Upper lobe of left lung (tissue), 6 donors: Measurements from ENCODE around the gene PARP9. TPM values are rescaled to one million over a fixed set of nuclear protein-coding genes. Genes with fewer than 3 reads are reported as not detected.
"Not testable (repeated sequence)": the region's sequence is repeated elsewhere in the genome, so short reads cannot be mapped to it uniquely, and the experiment has no call there.

Experiments
- ATAC-seq, 2 donors: fragments of 200-7000 bp; cut with Tn5 transposase; one replicate each; pipeline ENCODE4 v1.9.1; 2022; ENCODE audit warnings: mild to moderate bottlenecking in 2 of 2, moderate library complexity in 2 of 2; ENCODE audit not compliant: low FRiP score in 2 of 2
- DNase-seq, 2 donors: peaks; one replicate each; pipeline ENCODE4 v3.0.0-alpha.2; 2019 to 2020
- H3K27ac ChIP-seq, 4 donors: fragments of 200-600 bp; sonication (generic); one replicate each; pipeline ENCODE4 v1.5.1; 2016 to 2019
- H3K27me3 ChIP-seq, 4 donors: fragments of 200-600 bp; sonication (generic); one replicate each; pipeline ENCODE4 v1.5.1; 2017 to 2019
- H3K36me3 ChIP-seq, 4 donors: fragments of 200-600 bp; sonication (generic); one replicate each; pipeline ENCODE4 v1.5.1; 2016 to 2019
- H3K4me1 ChIP-seq, 4 donors: fragments of 200-600 bp; sonication (generic); one replicate each; pipeline ENCODE4 v1.5.1; 2018 to 2019
- H3K4me3 ChIP-seq, 4 donors: fragments of 200-600 bp; sonication (generic); one replicate each; pipeline ENCODE4 v1.5.1; 2017 to 2019; ENCODE audit warnings: mild to moderate bottlenecking in 2 of 4, moderate library complexity in 1 of 4
- H3K9me3 ChIP-seq, 4 donors: fragments of 200-600 bp; sonication (generic); one replicate each; pipeline ENCODE4 v1.5.1; 2018 to 2019
- EP300 ChIP-seq, 4 donors: sonication (generic); formaldehyde crosslinking; IDR thresholded peaks; one replicate each; pipeline ENCODE4 v1.5.1; 2017; ENCODE audit warnings: antibody characterized with exemption in 4 of 4, control low read depth in 2 of 4
- POLR2A ChIP-seq, 4 donors: fragments of 450-650 bp; IDR thresholded peaks; one replicate each; pipeline ENCODE4 v1.5.1; 2016 to 2017; ENCODE audit warnings: antibody characterized with exemption in 4 of 4, mild to moderate bottlenecking in 2 of 4
- POLR2AphosphoS5 ChIP-seq, 2 donors: sonication (generic); formaldehyde crosslinking; IDR thresholded peaks; one replicate each; pipeline ENCODE4 v1.5.1; 2017; ENCODE audit warnings: antibody characterized with exemption in 2 of 2
- WGBS, 2 donors: methylation state at CpG; one replicate each; pipeline ENCODE4 v1.1.5; 2017 to 2018; 5-methylcytosine and 5-hydroxymethylcytosine counted together
- total RNA-seq, 6 donors: library from RNA; depleted of rRNA in 4 of 6; stranded (reverse); fragments of >200 nt in 4 of 6; gene quantifications; one replicate each; pipeline versions ENCODE4 v1.1.0 to v1.2.1, GENCODE V29; 2016 to 2021
- TF ChIP-seq, protein P1 (sequence below), 6 experiments: fragments of 450-650 bp in 4 of 6; fragments of 200-600 bp in 2 of 6; sonication (generic) in 2 of 6; IDR thresholded peaks; one replicate each; pipeline ENCODE4 v1.5.1; 2016 to 2019; ENCODE audit warnings: antibody characterized with exemption in 6 of 6
- donor health status: DM: no; HTN: no; CAD: no; lungs with moderate emphysema.
- donor health status: DM: no; HTN: yes; CAD: no; lungs with severe emphysema.

Gene PARP9
- total RNA-seq, 6 donors from 2014 or later = 49.2 to 70.8 (median 58.0) TPM

DNA sequence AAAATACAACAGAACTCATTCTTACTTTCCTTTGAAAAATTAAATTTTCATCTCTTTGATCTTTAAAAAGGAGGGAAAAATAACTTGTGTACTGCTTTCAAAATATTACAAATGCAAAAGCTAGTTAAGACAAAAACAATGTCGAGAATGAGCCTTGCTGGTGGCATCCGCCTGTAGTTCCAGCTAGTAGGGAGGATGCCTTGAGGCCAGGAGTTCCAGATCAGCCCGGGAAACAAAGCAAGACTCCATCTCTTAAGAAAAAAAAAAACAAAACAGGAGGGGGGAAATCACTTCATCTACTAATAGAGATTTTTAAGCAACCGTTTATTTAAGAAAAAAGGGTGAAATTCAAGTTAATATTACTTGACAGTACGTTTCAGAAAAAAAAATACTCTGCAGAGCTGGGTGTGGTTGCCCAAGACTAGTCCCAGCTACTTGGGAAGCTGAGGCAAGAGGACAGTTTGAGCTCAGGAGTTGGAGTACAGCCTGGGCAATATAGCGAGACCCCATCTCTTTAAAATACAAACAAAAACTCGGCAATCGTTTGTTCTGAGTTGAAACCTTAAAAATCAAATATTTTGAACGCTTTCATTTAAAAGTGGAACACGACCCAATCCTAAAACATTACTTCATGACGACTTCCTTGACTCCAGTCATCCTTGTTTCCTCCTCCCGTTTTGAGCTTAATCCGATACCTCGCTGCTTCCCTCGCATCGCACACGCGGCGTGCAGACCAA, 50.5 kb downstream of the PARP9 start:
- H3K27me3 ChIP-seq = no peaks in the 10 kb centered on the region
- 10 to 13% methylated on average over 19 of the region's 19 CpGs for WGBS, 2 donors
- H3K27ac ChIP-seq = peak overlapping the region; percentile 88 to 100 (median 98)

DNA sequence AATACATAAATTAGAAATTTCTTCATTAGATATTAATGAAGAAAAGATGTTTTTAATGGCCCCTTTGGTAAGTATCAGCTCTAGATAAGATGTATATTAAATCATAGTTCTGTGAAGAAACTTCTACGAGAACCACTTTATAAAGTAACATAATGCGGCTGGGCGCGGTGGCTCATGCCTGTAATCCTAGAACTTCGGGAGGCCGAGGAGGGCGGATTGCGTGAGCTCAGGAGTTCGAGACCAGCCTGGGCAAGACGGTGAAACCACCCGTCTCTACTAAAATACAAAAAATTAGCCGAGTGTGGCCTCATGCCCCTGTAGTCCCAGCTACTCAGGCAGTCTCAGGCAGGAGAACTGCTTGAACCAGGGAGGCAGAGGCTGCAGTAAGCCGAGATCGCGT, 51.8 kb downstream of the PARP9 start:
- H3K4me1 ChIP-seq = peaks cover 22 to 41% (median 29%) of the 10 kb centered on the region in 4 donors
- TF ChIP-seq POLR2A (IDR thresholded peaks at IDR 0.05) = no peak
- TF ChIP-seq, protein P1, sequence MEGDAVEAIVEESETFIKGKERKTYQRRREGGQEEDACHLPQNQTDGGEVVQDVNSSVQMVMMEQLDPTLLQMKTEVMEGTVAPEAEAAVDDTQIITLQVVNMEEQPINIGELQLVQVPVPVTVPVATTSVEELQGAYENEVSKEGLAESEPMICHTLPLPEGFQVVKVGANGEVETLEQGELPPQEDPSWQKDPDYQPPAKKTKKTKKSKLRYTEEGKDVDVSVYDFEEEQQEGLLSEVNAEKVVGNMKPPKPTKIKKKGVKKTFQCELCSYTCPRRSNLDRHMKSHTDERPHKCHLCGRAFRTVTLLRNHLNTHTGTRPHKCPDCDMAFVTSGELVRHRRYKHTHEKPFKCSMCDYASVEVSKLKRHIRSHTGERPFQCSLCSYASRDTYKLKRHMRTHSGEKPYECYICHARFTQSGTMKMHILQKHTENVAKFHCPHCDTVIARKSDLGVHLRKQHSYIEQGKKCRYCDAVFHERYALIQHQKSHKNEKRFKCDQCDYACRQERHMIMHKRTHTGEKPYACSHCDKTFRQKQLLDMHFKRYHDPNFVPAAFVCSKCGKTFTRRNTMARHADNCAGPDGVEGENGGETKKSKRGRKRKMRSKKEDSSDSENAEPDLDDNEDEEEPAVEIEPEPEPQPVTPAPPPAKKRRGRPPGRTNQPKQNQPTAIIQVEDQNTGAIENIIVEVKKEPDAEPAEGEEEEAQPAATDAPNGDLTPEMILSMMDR (IDR thresholded peaks at IDR 0.05) = no peak
- TF ChIP-seq POLR2AphosphoS5 (IDR thresholded peaks at IDR 0.05) = no peak
- TF ChIP-seq EP300 (IDR thresholded peaks at IDR 0.05) = no peak
- ATAC-seq = no peak
- WGBS, 2 donors = 93 to 94% methylated on average over 15 of the region's 15 CpGs
- H3K36me3 ChIP-seq = no peaks in the 10 kb centered on the region
- no peak overlapping the region for H3K4me3 ChIP-seq
- H3K9me3 ChIP-seq = no peaks in the 10 kb centered on the region
- H3K27me3 ChIP-seq = no peaks in the 10 kb centered on the region
- H3K27ac ChIP-seq = no peak overlapping the region
- DNase-seq = no peak

More for the DNA sequence above, 50.5 kb downstream of the PARP9 start:
- DNase-seq (no peak), ATAC-seq (no peak)
- H3K4me3 ChIP-seq = peak overlapping the region; percentile 69 to 95 (median 85)
- peaks cover 22 to 41% (median 27%) of the 10 kb centered on the region in 4 donors for H3K4me1 ChIP-seq
- H3K9me3 ChIP-seq = no peaks in the 10 kb centered on the region
- TF ChIP-seq EP300 (IDR thresholded peaks at IDR 0.05) (no peak), POLR2AphosphoS5 (IDR thresholded peaks at IDR 0.05) (no peak), POLR2A (IDR thresholded peaks at IDR 0.05) (no peak)
- TF ChIP-seq, protein P1 (IDR thresholded peaks at IDR 0.05) = no peak
- H3K36me3 ChIP-seq = no peaks in the 10 kb centered on the region

DNA sequence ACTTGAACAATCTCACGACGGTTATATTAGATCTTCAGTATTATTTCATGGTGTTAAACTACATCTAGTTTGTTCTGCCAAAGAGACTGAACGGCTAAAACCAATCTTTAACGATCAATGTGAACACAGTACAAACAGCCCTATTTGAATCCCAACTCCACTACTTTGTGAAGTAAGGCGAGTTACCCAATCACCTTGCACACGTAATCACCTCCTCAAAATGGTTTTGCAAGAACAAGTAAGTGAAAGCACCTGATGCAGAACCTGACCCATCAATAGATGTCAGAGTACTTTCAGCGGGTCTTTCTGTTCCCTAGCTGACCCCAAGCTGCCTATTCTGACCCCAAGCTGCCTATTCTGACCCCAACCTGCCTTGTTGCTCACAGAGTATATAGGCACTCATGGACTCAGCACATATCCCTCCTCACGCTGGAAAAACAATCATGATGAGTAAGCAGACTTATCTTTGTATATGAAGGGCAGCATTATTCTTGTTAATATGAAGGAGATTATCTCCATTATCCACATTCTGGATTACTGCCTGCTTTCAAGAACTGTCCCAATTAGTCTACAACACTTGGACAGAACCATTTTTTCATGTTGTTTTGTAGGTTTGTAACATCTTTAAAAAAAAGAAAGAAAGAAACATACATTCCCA, 53.1 kb downstream of the PARP9 start:
- no peak overlapping the region for H3K4me3 ChIP-seq
- H3K27me3 ChIP-seq = no peaks in the 10 kb centered on the region
- no peak for ATAC-seq
- peak in 1 of 4 donors; percentile 39 for TF ChIP-seq EP300 (IDR thresholded peaks at IDR 0.05)
- no peak for TF ChIP-seq POLR2A (IDR thresholded peaks at IDR 0.05)
- TF ChIP-seq, protein P1 (IDR thresholded peaks at IDR 0.05) = no peak
- no peak for TF ChIP-seq POLR2AphosphoS5 (IDR thresholded peaks at IDR 0.05)
- no peaks in the 10 kb centered on the region for H3K36me3 ChIP-seq
- peak overlapping the region in 1 of 4 donors; percentile 53 for H3K27ac ChIP-seq
- H3K9me3 ChIP-seq = no peaks in the 10 kb centered on the region
- WGBS, 2 donors = 76 to 81% methylated on average over 8 of the region's 8 CpGs
- peaks cover 22 to 41% (median 29%) of the 10 kb centered on the region in 4 donors for H3K4me1 ChIP-seq
- peak in 1 of 2 donors; percentile 74 for DNase-seq

DNA sequence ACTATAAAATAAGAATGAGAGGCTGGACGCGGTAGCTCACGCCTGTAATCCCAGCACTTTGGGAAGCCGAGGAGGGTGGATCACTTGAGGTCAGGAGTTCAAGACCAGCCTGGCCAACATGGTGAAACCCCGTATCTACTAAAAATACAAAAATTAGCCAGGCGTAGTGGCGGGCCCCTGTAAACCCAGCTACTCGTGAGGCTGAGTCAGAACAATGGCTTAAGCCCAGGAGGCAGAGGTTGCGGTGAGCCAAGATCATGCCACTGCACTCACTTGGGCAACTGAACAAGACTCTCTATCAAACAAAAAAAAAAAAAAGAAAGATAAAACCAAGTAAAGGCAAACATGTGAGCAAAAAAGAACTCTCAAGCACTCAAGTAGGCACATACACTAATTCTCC, 55.2 kb downstream of the PARP9 start:
- ATAC-seq, DNase-seq: not testable (repeated sequence)

DNA sequence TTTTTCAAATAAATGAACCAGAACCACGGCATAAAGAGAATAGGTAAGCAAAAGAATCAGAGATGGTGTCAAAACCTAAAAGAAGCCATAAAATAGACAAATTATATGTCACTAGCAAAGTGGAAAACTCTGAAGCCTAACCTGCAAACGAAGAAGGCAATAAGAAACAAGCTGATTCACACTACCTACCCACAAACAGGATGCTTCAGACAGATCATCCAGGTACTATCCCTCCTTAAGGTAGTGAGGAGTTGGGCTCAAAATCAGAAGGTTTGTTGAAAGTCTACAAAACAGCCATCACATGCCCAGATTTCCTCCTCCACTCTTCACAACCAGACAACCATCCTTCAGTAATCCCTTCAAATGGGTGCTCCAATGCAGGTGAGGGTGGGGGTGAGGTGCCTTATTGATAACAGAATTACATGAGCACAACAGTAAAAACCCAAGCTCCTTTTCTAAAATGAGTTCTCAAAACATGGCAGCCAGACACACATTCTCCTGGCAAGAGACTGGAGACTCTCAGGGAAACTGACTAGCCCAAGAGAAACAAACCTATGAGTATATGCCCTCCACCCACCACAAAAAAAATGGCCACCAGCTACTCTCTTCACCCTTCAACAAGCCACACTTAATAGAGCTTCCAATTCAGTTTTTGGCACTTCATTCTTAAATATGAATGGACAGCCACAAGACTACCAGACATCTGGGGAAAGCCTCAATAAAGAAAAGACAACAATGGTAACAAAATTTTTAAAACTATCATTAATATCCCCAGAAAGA, 55.8 kb downstream of the PARP9 start:
- TF ChIP-seq, protein P1 (IDR thresholded peaks at IDR 0.05) = no peak
- TF ChIP-seq POLR2A (IDR thresholded peaks at IDR 0.05) (no peak), EP300 (IDR thresholded peaks at IDR 0.05) (no peak), POLR2AphosphoS5 (IDR thresholded peaks at IDR 0.05) (no peak)
- DNase-seq = no peak
- no peak overlapping the region for H3K4me3 ChIP-seq
- H3K27me3 ChIP-seq = no peaks in the 10 kb centered on the region
- no peaks in the 10 kb centered on the region for H3K9me3 ChIP-seq
- peaks cover 17 to 36% (median 22%) of the 10 kb centered on the region in 4 donors for H3K4me1 ChIP-seq
- WGBS, 2 donors = 89 to 96% methylated on average over 2 of the region's 2 CpGs
- H3K27ac ChIP-seq = no peak overlapping the region
- H3K36me3 ChIP-seq = no peaks in the 10 kb centered on the region
- no peak for ATAC-seq

More for the DNA sequence above, 55.2 kb downstream of the PARP9 start:
- H3K4me3 ChIP-seq, H3K9me3 ChIP-seq, H3K27ac ChIP-seq, H3K27me3 ChIP-seq, H3K36me3 ChIP-seq: not testable (repeated sequence)
- 79 to 95% methylated on average over 9 of the region's 9 CpGs for WGBS, 2 donors
- H3K4me1 ChIP-seq = peaks cover 22 to 37% (median 27%) of the 10 kb centered on the region in 4 donors
